OCI-LY1 (cell line): Measurements from ENCODE around the gene FANCI.

Experiments
- H2AFZ ChIP-seq: fragments of 200-600 bp; sonication (generic), shearing (Covaris generic); 2 replicates; pipeline ENCODE4 v1.6.0; 2014; ENCODE audit warnings: antibody characterized with exemption, mild to moderate bottlenecking, low read length
- H3F3A ChIP-seq: fragments of 200-600 bp; sonication (generic), shearing (Covaris generic); 2 replicates; pipeline ENCODE4 v1.6.0; 2014; ENCODE audit warnings: mild to moderate bottlenecking, antibody characterized with exemption, low read length, moderate library complexity; ENCODE audit not compliant: insufficient read depth
- H3K27ac ChIP-seq: fragments of 200-600 bp; sonication (generic); 2 replicates; pipeline ENCODE4 v1.5.1; 2014; ENCODE audit warnings: low read length, mixed run types, mild to moderate bottlenecking, low read depth; ENCODE audit not compliant: poor library complexity, severe bottlenecking
- H3K27me3 ChIP-seq: fragments of 200-600 bp; sonication (generic); 2 replicates; pipeline ENCODE4 v1.6.0; 2014; ENCODE audit warnings: antibody characterized with exemption, mild to moderate bottlenecking, low read length, moderate library complexity; ENCODE audit not compliant: insufficient read depth
- H3K36me3 ChIP-seq: fragments of 200-600 bp; sonication (generic); 2 replicates; pipeline ENCODE4 v1.6.1; 2014; ENCODE audit warnings: mild to moderate bottlenecking, antibody characterized with exemption, low read length, moderate library complexity, mixed read lengths; ENCODE audit not compliant: insufficient read depth
- H3K4me1 ChIP-seq: fragments of 200-600 bp; sonication (generic); 2 replicates; pipeline ENCODE4 v1.5.1; 2014; ENCODE audit warnings: mild to moderate bottlenecking, low read length, moderate library complexity; ENCODE audit not compliant: insufficient read depth, severe bottlenecking
- H3K4me2 ChIP-seq: fragments of 200-600 bp; sonication (generic), shearing (Covaris generic); 2 replicates; pipeline ENCODE4 v1.6.1; 2014; ENCODE audit warnings: low read length
- H3K4me3 ChIP-seq: fragments of 200-600 bp; sonication (generic); 2 replicates; pipeline ENCODE4 v1.5.1; 2014; ENCODE audit warnings: low read length, low read depth, mild to moderate bottlenecking, mixed read lengths; ENCODE audit not compliant: poor library complexity, severe bottlenecking
- H3K79me2 ChIP-seq: fragments of 200-600 bp; shearing (Covaris generic); 2 replicates; pipeline ENCODE4 v1.6.1; 2016; ENCODE audit warnings: mixed run types, low read length, mixed read lengths; ENCODE audit not compliant: insufficient read depth
- H3K9ac ChIP-seq: fragments of 200-600 bp; sonication (generic), shearing (Covaris generic); 2 replicates; pipeline ENCODE4 v1.6.1; 2014; ENCODE audit warnings: mild to moderate bottlenecking, low read length, mixed read lengths
- H3K9me2 ChIP-seq: fragments of 200-600 bp; sonication (generic), shearing (Covaris generic); 2 replicates; pipeline ENCODE4 v1.6.1; 2014; ENCODE audit warnings: low read depth, mild to moderate bottlenecking, low read length, mixed read lengths
- H3K9me3 ChIP-seq: fragments of 200-600 bp; shearing (Covaris generic); 2 replicates; pipeline ENCODE4 v1.6.1; 2014; ENCODE audit warnings: low read length, mixed read lengths
- H4K20me1 ChIP-seq: fragments of 200-600 bp; sonication (generic), shearing (Covaris generic); 2 replicates; pipeline ENCODE4 v1.6.0; 2016; ENCODE audit warnings: mild to moderate bottlenecking, low read length; ENCODE audit not compliant: insufficient read depth
- CTCF ChIP-seq: fragments of 200-600 bp; sonication (generic), shearing (Covaris generic); IDR thresholded peaks from 2 replicates; pipeline ENCODE4 v1.5.1; 2017; ENCODE audit warnings: mild to moderate bottlenecking, antibody characterized with exemption, low read length, moderate library complexity, mixed read lengths
- EZH2 ChIP-seq: fragments of 200-600 bp; sonication (generic), shearing (Covaris generic); IDR thresholded peaks from 2 replicates; pipeline ENCODE4 v1.8.0; 2017; ENCODE audit warnings: borderline replicate concordance, mixed run types, mild to moderate bottlenecking, antibody characterized with exemption, low read length, moderate library complexity, mixed read lengths

The FANCI gene

DNA sequence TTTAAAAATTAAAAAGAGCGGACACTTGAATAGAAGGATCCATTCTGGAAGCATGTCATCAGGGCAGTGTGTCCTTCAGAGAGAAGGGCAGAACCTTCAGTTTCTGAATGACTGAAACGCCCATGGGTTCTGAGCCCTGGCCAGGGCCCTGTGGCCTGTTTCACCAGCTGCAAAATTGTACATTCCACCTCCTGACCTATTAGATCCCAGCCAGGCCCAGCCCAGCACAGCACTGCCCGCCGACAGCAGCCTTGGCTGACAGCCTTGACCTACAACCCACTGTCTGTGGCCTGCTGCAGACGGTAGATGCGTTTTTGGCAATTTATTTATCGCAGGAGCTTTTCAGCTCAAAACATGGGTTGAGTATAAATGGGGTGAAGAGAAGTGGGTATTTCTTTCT is 96.8 kb downstream of the FANCI start:
- no peaks in the 10 kb centered on the region for H3K27me3 ChIP-seq
- H3K36me3 ChIP-seq: no peaks in the 10 kb centered on the region
- no peak overlapping the region for H3K27ac ChIP-seq
- H4K20me1 ChIP-seq: no peaks in the 10 kb centered on the region
- no peak overlapping the region for H2AFZ ChIP-seq
- no peak overlapping the region for H3K9ac ChIP-seq
- H3K79me2 ChIP-seq: no peaks in the 10 kb centered on the region
- no peaks in the 10 kb centered on the region for H3K9me2 ChIP-seq
- no peak overlapping the region for H3K4me2 ChIP-seq
- H3K9me3 ChIP-seq: no peaks in the 10 kb centered on the region
- TF ChIP-seq EZH2: no peak
- TF ChIP-seq CTCF: no peak
- peaks cover 7% of the 10 kb centered on the region for H3K4me1 ChIP-seq
- H3K4me3 ChIP-seq: no peak overlapping the region
- H3F3A ChIP-seq: no peaks in the 10 kb centered on the region

GRCh38 chr15:89341316-89342005 is 97.7 kb downstream of the FANCI start:
- H3K4me2 ChIP-seq: no peak overlapping the region
- no peak overlapping the region for H2AFZ ChIP-seq
- H3K36me3 ChIP-seq: no peaks in the 10 kb centered on the region
- no peaks in the 10 kb centered on the region for H3K9me2 ChIP-seq
- no peaks in the 10 kb centered on the region for H3K9me3 ChIP-seq
- TF ChIP-seq CTCF: no peak
- no peak for TF ChIP-seq EZH2
- H4K20me1 ChIP-seq: no peaks in the 10 kb centered on the region
- no peak overlapping the region for H3K4me3 ChIP-seq
- H3K9ac ChIP-seq: no peak overlapping the region
- no peaks in the 10 kb centered on the region for H3K79me2 ChIP-seq
- H3K27me3 ChIP-seq: no peaks in the 10 kb centered on the region
- no peaks in the 10 kb centered on the region for H3K4me1 ChIP-seq
- no peak overlapping the region for H3K27ac ChIP-seq
- no peaks in the 10 kb centered on the region for H3F3A ChIP-seq

- no peak overlapping the region for H2AFZ ChIP-seq
- no peak overlapping the region for H3K4me2 ChIP-seq
- no peak overlapping the region for H3K4me3 ChIP-seq
- H3K9me3 ChIP-seq: no peaks in the 10 kb centered on the region
- no peak overlapping the region for H3K27ac ChIP-seq
- no peak overlapping the region for H3K9ac ChIP-seq
- TF ChIP-seq EZH2: no peak
- no peak for TF ChIP-seq CTCF
- no peaks in the 10 kb centered on the region for H3F3A ChIP-seq
- no peaks in the 10 kb centered on the region for H4K20me1 ChIP-seq
- no peaks in the 10 kb centered on the region for H3K9me2 ChIP-seq
- no peaks in the 10 kb centered on the region for H3K4me1 ChIP-seq
- H3K27me3 ChIP-seq: no peaks in the 10 kb centered on the region
- H3K79me2 ChIP-seq: no peaks in the 10 kb centered on the region
- H3K36me3 ChIP-seq: no peaks in the 10 kb centered on the region
Observed at GRCh38 chr15:89342840-89343239, 99.1 kb downstream of the FANCI start.
